HEK293T (cell line): Measurements from ENCODE around the gene GHRHR.

ENCODE experiments used
- SP1 ChIP-seq: fragments of 450-650 bp; IDR thresholded peaks from 2 replicates; pipeline ENCODE4 v1.6.1; 2017
- TF ChIP-seq, protein P1 (sequence below): fragments of 450-650 bp; IDR thresholded peaks from 2 replicates; pipeline ENCODE4 v1.6.1; 2016

DNA sequence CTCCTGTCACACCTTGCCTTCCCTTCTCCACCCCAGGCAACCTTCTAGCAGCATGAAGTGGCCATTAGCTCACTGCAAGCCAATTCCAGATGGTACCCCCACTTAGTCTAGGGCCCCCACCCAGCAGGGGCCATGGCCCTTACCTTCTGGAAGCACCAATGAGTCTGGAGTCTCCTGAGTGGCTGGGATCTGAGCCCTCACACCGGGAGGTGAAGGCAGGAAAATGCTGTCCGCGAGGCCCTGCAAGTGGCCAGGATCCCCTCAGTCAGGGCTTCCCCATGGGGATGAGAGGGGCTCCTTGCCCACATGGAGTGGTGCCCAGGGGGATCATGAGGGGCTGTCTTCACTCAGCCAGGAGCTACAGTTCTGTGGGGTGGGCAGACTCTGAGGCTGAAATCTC, 47.5 kb upstream of the GHRHR start:
- TF ChIP-seq, protein P1, sequence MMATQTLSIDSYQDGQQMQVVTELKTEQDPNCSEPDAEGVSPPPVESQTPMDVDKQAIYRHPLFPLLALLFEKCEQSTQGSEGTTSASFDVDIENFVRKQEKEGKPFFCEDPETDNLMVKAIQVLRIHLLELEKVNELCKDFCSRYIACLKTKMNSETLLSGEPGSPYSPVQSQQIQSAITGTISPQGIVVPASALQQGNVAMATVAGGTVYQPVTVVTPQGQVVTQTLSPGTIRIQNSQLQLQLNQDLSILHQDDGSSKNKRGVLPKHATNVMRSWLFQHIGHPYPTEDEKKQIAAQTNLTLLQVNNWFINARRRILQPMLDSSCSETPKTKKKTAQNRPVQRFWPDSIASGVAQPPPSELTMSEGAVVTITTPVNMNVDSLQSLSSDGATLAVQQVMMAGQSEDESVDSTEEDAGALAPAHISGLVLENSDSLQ, result no peak
- TF ChIP-seq SP1, result no peak
